SK-N-SH treated with all-trans-retinoic acid at 6 μM for 48 hours (cell line): Measurements from ENCODE around the gene CADM1.

ENCODE experiments used
- CREB5 ChIP-seq: fragments of 250-450 bp; sonication (Bioruptor Pico); IDR thresholded peaks from 2 replicates; pipeline ENCODE4 v1.5.1; 2020; ENCODE audit warnings: low read depth, mild to moderate bottlenecking, moderate library complexity
- PATZ1 ChIP-seq: fragments of 250-450 bp; sonication (Bioruptor Pico); IDR thresholded peaks from 2 replicates; pipeline ENCODE4 v1.8.0; 2020; ENCODE audit warnings: mild to moderate bottlenecking, moderate library complexity, borderline replicate concordance
- SNAI2 ChIP-seq: fragments of 250-450 bp; sonication (Bioruptor Pico); IDR thresholded peaks from 2 replicates; pipeline ENCODE4 v1.5.0; 2020; ENCODE audit warnings: mild to moderate bottlenecking, moderate library complexity
- TCF4 ChIP-seq: fragments of 250-450 bp; sonication (Bioruptor Pico); IDR thresholded peaks from 2 replicates; pipeline ENCODE4 v1.8.0; 2021; ENCODE audit warnings: mild to moderate bottlenecking, moderate library complexity, borderline replicate concordance
- TOX ChIP-seq: fragments of 250-450 bp; sonication (Bioruptor Pico); IDR thresholded peaks from 2 replicates; pipeline ENCODE4 v1.8.0; 2021; ENCODE audit warnings: mild to moderate bottlenecking, moderate library complexity, borderline replicate concordance
- ZFP3 ChIP-seq: fragments of 250-450 bp; sonication (Bioruptor Pico); IDR thresholded peaks from 2 replicates; pipeline ENCODE4 v1.5.0; 2020; ENCODE audit warnings: mild to moderate bottlenecking, moderate library complexity

- TF ChIP-seq TOX (no peak), PATZ1 (CRISPR knock-in tag) (no peak), TCF4 (CRISPR knock-in tag) (no peak), CREB5 (CRISPR knock-in tag) (no peak), ZFP3 (no peak), SNAI2 (no peak)
Observed at GRCh38 chr11:115257270-115257669, 246.9 kb downstream of the CADM1 start.
